HUES6 (cell line): ENCODE results near the gene LTBP1.

Experiments used
- H3K27ac ChIP-seq: 2 replicates; pipeline ENCODE4 v1.7.0; 2013; ENCODE audit warnings: low read depth, mild to moderate bottlenecking, low read length, inconsistent platforms
- H3K27me3 ChIP-seq: 2 replicates; pipeline ENCODE4 v1.6.1; 2013; ENCODE audit warnings: low read length; ENCODE audit not compliant: control insufficient read depth, insufficient read depth
- H3K36me3 ChIP-seq: 2 replicates; pipeline ENCODE4 v1.6.1; 2013; ENCODE audit warnings: low read length; ENCODE audit not compliant: control insufficient read depth, insufficient read depth
- H3K4me1 ChIP-seq: 2 replicates; pipeline ENCODE4 v1.6.1; 2013; ENCODE audit warnings: low read length; ENCODE audit not compliant: control insufficient read depth, insufficient read depth
- H3K4me3 ChIP-seq: 2 replicates; pipeline ENCODE4 v1.5.1; 2013; ENCODE audit warnings: low read depth, low read length
- H3K9ac ChIP-seq: one replicate; pipeline ENCODE4 v1.6.1; 2013; ENCODE audit warnings: mild to moderate bottlenecking, low read length
- H3K9me3 ChIP-seq: 2 replicates; pipeline ENCODE4 v1.6.1; 2013; ENCODE audit warnings: low read depth, low read length; ENCODE audit not compliant: control insufficient read depth, insufficient read depth

The LTBP1 gene

DNA sequence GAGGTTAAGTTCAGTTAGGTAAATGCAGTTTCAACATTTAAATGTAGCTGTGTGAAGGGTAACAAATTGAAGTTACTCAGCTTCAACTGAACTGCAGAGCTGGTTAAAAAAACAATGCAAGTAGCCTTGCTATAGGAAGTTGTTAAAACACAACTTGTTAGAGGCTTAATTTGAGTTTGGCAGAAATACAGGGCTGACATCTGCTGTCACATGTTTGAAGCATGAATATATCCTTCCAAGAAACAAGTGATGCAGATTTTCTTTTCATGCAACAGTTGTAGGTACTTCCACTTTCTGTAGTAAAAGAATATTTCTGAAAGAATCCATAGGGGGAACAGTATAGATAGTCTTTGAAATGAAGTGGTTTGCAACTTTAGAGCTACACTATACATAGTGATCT, 321.0 kb downstream of the LTBP1 start:
- Histone ChIP-seq H3K27me3 (no peaks in the 10 kb centered on the region), H3K9ac (no peak overlapping the region), H3K9me3 (peaks cover 3% of the 10 kb centered on the region; the same call in 1 of the 2 replicates), H3K27ac (no peak overlapping the region), H3K36me3 (no peaks in the 10 kb centered on the region), H3K4me3 (no peak overlapping the region), H3K4me1 (no peaks in the 10 kb centered on the region)

DNA sequence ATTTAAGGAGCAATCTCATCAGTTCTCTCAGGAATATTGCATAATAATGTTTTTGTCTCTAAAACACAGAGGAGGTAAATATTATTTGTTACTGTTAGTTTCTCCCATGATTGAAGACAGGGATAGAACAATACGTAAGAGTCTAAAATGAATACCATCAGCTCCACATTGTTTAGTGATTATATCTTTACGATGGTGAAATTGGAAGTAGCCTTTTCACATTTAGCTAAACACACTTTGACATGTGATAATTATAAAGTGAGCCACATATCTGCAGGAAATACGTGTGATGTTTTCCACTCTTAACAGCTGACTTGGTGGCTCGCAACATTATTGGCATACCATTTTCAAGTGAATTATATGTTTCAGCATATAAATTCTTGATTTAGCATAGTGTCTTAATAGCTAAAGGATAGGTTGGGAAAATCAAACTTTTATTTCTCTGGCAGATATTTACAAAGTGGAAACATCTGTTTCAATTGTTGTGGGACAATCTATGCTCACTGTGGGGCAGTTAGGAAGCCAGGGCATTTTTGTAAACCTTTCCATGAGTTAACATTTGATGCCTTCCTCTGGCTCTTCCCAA, 321.6 kb downstream of the LTBP1 start:
- H3K4me1 ChIP-seq = no peaks in the 10 kb centered on the region
- no peaks in the 10 kb centered on the region for H3K27me3 ChIP-seq
- H3K27ac ChIP-seq = no peak overlapping the region
- no peak overlapping the region for H3K9ac ChIP-seq
- no peak overlapping the region for H3K4me3 ChIP-seq
- no peaks in the 10 kb centered on the region for H3K36me3 ChIP-seq
- peaks cover 3% of the 10 kb centered on the region; the same call in 1 of the 2 replicates for H3K9me3 ChIP-seq

- no peak overlapping the region for H3K9ac ChIP-seq
- no peaks in the 10 kb centered on the region for H3K4me1 ChIP-seq
- H3K36me3 ChIP-seq = peaks cover 8% of the 10 kb centered on the region
- no peaks in the 10 kb centered on the region for H3K9me3 ChIP-seq
- no peak overlapping the region for H3K4me3 ChIP-seq
- no peak overlapping the region for H3K27ac ChIP-seq
- no peaks in the 10 kb centered on the region for H3K27me3 ChIP-seq
Observed at GRCh38 chr2:33272001-33272400, 325.2 kb downstream of the LTBP1 start.

DNA sequence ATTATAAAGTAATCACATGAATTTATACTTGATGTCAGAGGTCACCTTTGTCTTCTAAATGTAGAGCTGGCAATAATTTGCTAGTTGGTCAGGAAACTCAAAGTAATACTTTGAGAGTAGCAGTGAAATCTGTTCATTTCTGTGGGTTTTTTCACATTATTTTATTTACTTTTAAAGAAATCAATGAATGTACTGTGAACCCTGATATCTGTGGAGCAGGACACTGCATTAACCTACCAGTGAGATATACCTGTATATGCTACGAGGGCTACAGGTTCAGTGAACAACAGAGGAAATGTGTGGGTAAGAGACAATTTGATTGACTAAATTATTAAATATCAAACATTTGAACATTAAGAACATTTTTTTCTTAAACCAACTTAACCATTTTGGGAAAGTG, 326.7 kb downstream of the LTBP1 start:
- Histone ChIP-seq H3K27ac (no peak overlapping the region), H3K4me3 (no peak overlapping the region), H3K4me1 (no peaks in the 10 kb centered on the region), H3K36me3 (peaks cover 8% of the 10 kb centered on the region), H3K9ac (no peak overlapping the region), H3K27me3 (no peaks in the 10 kb centered on the region), H3K9me3 (no peaks in the 10 kb centered on the region)

- Histone ChIP-seq H3K9me3 (no peaks in the 10 kb centered on the region), H3K27ac (no peak overlapping the region), H3K9ac (no peak overlapping the region), H3K4me3 (no peak overlapping the region), H3K4me1 (no peaks in the 10 kb centered on the region), H3K36me3 (peaks cover 8% of the 10 kb centered on the region), H3K27me3 (no peaks in the 10 kb centered on the region)
Observed at GRCh38 chr2:33274524-33274923, 327.8 kb downstream of the LTBP1 start.

DNA sequence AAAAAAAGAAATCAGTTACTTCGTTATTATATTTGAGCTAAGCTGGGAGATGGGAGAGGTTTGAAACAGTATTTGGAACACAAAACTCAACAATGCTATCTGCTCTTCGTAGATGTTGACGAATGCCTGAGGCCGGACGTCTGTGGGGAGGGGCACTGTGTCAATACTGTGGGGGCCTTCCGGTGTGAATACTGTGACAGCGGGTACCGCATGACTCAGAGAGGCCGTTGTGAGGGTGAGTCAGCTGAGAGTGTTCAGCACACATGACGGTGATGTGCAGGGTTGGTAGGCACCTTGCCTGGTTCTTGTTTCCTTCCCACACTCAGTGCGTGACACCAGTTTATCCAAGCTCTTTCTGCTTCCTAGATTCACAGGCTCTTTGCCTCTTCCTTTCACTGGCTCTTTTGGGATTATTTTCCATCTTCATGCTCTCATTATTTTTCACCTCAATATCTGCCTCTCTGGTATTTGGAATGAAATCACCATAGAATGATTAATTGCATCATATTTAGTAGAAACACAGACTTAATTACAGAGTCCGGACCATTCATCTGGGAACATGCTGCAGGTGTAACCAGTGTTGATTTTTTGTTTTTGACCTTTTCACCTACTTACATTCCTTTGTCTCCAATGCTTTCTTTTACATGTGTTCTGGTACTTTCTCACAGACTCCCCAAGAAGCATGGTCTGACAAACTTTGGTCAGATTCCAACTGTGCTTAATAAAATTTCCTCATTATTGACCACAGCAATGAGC, 329.1 kb downstream of the LTBP1 start:
- Histone ChIP-seq H3K27ac (no peak overlapping the region), H3K36me3 (peaks cover 8% of the 10 kb centered on the region)

DNA sequence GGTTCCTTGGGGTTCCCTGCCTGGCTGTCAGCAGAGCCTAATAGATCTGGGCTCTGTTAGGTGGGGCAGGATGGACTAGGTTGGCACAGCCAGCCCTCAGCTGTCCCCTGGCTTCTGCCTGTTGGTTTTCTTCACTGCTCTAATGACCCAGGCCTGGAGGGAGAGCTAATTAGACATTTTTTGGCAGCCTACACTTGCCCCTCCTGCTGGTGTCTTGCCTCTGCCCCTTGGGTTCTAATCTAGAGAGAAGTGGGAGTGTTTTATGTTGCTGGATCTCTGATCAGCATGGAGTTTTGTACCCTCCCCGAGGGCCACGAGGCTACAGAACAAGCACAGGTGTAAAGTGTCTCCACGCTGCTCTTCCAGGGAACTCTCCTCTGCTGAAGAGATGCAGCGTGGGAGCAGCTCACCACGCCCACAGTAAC, 330.3 kb downstream of the LTBP1 start:
- Histone ChIP-seq H3K4me3 (no peak overlapping the region), H3K9ac (no peak overlapping the region), H3K36me3 (peaks cover 8% of the 10 kb centered on the region), H3K27me3 (no peaks in the 10 kb centered on the region), H3K27ac (no peak overlapping the region), H3K9me3 (no peaks in the 10 kb centered on the region), H3K4me1 (no peaks in the 10 kb centered on the region)

More for the DNA sequence above, 329.1 kb downstream of the LTBP1 start:
- no peaks in the 10 kb centered on the region for H3K27me3 ChIP-seq
- no peak overlapping the region for H3K4me3 ChIP-seq
- no peak overlapping the region for H3K9ac ChIP-seq
- no peaks in the 10 kb centered on the region for H3K9me3 ChIP-seq
- no peaks in the 10 kb centered on the region for H3K4me1 ChIP-seq

DNA sequence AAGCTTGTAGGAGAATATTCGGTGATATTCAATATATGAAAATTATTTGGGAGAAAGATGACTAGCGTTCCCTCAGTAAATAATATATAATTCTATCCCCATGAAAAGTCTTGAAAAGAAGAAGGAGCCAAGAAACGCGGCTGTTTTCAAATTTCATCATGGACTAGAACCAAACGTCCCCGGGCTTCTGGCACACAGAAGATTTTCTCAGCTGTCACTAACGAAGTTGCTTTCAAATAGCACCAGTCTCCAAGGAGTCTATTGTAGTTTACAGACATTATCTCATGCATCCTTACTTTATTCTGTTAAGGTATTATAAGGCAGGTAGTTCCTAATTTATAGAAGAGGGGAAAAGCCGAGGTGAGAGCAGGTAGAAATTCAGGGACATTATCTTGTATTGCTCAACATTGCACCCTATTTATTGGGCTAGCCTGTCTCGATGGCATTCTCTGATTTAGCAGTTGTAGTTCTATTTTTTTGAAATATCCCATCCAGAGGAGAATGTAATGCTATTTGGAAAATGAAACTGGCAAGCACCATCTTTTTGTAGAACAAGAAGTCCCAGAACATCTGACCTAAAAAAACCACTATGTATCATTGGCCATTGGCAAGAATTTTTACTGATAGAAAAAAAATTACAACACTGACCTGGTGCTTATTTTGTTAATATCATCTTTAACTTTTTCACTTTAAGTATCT, 331.6 kb downstream of the LTBP1 start:
- Histone ChIP-seq H3K4me1 (no peaks in the 10 kb centered on the region), H3K36me3 (peaks cover 8% of the 10 kb centered on the region), H3K9ac (no peak overlapping the region), H3K27me3 (no peaks in the 10 kb centered on the region), H3K4me3 (no peak overlapping the region), H3K9me3 (no peaks in the 10 kb centered on the region), H3K27ac (no peak overlapping the region)

DNA sequence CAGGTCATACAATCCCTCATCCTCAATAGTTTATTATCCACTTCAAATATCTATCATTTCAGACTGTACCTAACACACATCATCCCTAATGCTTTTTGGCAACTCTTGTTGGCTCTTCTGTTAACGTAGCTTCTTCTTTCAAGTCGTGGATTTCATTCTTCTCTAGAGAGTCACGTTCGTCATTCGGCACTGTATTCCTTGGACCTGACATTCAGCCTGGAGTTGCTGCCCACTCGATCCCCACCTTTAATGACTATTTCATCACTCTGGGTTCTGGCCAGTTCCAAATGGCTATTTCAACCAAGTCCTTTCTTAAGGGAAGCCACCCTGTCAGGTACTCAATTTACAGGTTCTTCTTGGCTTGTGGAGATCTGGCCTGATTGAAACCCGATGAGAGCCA, 337.5 kb downstream of the LTBP1 start:
- H3K9ac ChIP-seq = no peak overlapping the region
- H3K27ac ChIP-seq = no peak overlapping the region
- H3K9me3 ChIP-seq = no peaks in the 10 kb centered on the region
- H3K27me3 ChIP-seq = no peaks in the 10 kb centered on the region
- H3K4me3 ChIP-seq = no peak overlapping the region
- no peaks in the 10 kb centered on the region for H3K36me3 ChIP-seq
- no peaks in the 10 kb centered on the region for H3K4me1 ChIP-seq

- H3K9me3 ChIP-seq = no peaks in the 10 kb centered on the region
- H3K27ac ChIP-seq = no peak overlapping the region
- H3K27me3 ChIP-seq = no peaks in the 10 kb centered on the region
- peaks cover 4% of the 10 kb centered on the region; the same call in 1 of the 2 replicates for H3K4me1 ChIP-seq
- no peak overlapping the region for H3K4me3 ChIP-seq
- H3K36me3 ChIP-seq = no peaks in the 10 kb centered on the region
- H3K9ac ChIP-seq = no peak overlapping the region
Observed at GRCh38 chr2:33287507-33288005, 340.8 kb downstream of the LTBP1 start.

DNA sequence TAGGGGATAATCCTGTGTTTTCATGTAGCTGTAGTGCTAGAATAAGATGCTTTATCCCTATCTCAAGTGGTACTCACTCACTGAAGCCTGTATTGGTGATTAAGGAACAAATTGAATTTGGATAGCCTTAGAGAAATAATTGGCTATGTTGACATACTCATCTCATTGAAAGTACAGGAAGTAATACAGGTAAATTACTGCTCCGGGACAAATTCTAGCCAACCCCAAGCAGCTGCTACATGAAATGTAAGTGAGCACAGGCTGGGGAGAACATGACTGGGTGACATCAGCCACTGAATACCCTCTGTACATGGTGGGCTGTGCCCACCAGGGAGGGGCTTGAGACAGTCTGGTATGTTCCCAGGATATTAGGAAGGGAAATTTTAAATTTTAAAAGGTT, 341.3 kb downstream of the LTBP1 start:
- Histone ChIP-seq H3K27ac (no peak overlapping the region), H3K4me3 (no peak overlapping the region), H3K9ac (no peak overlapping the region), H3K36me3 (no peaks in the 10 kb centered on the region), H3K9me3 (no peaks in the 10 kb centered on the region), H3K4me1 (peaks cover 7% of the 10 kb centered on the region; the same call in 1 of the 2 replicates), H3K27me3 (no peaks in the 10 kb centered on the region)
